SIG-M5 treated with dmso at 0.1 percent for 504 hours (cell line): ENCODE data around the gene MAPT.
"Not testable (repeated sequence)": the region's sequence is repeated elsewhere in the genome, so short reads cannot be mapped to it uniquely, and the experiment has no call there.

Source experiments
- DNase-seq: peaks from one replicate; lab custom pipeline; 2025; ENCODE audit not compliant: unreplicated experiment; lab: John Stamatoyannopoulos, UW

Gene MAPT

GRCh38 chr17:45896803-45897693, 2.7 kb downstream of the MAPT start:
- no peak for DNase-seq

GRCh38 chr17:45900136-45900535, 5.8 kb downstream of the MAPT start:
- no peak for DNase-seq

DNA sequence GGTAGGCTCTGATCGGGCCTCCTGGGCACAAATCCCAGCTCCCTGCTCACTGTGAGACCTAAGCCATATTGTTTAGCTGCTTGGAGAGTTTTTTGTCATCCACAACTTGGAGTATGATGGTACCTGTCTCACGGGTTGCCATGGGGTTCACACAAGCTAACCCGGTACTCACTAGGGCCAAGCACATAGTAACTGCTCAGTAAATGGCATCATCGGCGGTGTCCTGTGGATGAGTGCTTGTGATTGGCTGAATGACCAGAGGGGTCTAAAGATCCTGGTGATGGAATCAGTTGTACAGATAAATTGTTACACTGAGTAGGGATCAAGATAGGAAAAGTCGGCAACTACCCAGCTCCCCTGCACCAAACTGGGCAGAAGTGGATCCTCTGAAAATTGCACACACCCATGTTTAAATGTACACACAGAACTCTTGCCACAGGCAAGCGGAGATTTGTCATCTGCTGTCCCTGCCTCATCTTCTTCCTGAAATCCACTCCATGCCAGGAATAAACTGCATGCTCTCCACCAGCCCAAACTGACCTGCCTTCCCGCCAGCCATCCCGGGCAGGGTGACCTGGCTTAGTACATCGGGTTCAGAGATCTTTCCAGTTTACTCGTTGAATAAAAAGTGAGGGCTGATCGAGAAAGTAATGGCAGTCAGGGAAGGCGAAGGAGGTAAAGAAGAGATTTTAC, 6.5 kb downstream of the MAPT start:
- no peak for DNase-seq

- no peak for DNase-seq
These were observed 8.6 kb downstream of the MAPT start for GRCh38 chr17:45902892-45903346.

DNA sequence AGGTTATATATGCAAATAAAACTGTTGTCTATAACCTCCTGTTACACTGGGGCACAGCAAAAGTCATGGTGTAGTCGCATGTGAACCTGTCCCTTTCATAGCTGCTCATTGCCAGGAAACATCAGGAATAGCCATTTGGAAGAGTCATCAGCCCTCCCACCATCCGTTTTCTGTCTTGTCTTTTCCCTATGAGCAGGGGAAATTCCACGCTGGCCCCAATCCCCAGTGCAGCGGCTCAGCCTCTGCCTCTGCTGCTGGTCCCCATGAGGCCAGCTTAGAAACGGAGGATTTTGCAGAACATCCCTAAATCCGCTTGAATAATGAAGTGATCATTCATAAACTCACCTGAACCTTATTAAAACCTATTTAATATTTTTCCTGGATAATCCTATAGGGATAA, 10.5 kb downstream of the MAPT start:
- DNase-seq, result no peak

GRCh38 chr17:45905814-45906213, 11.5 kb downstream of the MAPT start:
- DNase-seq, result no peak

DNA sequence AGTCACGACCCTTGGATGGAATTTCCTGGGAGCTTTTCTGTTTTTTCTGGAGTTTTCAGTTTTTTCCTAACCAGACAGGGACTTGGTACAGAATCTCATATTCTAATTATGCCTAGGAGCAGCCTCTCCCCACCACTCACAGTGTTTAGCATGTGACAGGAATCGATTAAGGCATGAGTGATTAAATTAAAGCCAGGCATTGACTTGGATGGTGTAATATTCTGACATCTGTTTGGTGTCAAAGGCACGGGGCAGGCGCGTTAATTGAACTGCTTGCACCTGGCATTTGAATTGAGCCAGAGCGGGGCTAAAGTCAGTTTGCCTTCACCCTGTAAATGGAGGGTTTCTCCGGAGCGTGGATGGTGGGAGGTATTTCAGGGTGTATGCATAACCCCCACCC, 11.9 kb downstream of the MAPT start:
- no peak for DNase-seq

- DNase-seq, result no peak
These were observed 12.7 kb downstream of the MAPT start for GRCh38 chr17:45906927-45907622.

GRCh38 chr17:45907750-45908395, 13.5 kb downstream of the MAPT start:
- no peak for DNase-seq

DNA sequence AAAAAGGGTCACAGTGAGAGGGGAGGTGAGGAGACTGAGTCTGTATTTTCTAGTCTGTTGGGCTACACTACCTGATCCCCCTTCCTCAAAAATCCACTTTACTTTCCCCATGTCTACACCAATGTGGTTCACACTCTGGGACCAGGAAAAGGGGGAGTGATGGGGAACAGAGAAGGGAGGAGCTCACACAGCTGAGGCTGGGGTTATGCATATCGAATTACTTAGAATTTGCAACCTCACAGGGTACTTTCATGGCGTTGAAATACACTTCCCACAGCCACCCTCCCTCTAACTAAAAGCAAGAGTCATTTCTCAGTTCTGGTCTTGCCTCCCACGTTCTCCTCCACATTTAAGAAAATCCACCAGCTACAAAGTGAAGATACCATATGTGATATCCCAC, 14.1 kb downstream of the MAPT start:
- DNase-seq, result no peak

DNA sequence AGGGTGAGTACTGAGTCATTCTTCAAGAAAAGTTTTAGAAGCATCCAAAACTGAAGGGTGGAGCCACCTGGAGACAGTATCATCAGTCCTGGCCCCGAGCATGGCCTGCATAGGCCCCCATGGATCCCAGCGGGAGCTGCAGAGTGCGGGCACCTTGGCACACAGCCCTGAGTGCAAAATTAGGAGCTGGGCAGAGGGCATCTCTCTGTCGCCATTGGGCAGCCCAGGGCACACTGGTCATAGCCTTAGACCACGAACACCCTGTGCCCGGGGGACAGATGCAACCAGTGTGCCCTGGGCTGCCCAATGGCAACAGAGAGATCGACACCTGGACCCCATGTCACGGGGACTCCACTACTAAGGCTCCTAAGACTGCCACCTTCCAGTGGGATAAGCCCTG, 14.6 kb downstream of the MAPT start:
- no peak for DNase-seq

DNA sequence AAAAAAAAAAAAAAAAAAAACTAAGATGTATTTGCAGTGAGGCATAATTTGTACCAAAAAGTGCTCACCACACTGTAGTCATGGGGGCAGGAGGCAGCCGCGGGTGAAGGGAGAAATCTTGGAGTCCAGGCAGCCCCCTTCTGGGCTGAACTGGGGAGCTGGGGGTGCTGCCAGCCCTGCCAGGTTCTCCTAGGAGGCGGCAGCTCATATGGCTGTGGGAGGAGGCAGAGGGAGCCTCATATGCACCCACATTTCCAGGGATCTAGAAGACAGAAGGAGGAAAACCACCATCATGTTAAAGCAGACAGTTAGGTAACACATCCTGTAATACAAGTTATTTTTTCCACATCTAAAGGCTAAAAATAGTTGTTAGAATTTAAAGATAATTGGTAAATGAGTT, 16.3 kb downstream of the MAPT start:
- no peak for DNase-seq

DNA sequence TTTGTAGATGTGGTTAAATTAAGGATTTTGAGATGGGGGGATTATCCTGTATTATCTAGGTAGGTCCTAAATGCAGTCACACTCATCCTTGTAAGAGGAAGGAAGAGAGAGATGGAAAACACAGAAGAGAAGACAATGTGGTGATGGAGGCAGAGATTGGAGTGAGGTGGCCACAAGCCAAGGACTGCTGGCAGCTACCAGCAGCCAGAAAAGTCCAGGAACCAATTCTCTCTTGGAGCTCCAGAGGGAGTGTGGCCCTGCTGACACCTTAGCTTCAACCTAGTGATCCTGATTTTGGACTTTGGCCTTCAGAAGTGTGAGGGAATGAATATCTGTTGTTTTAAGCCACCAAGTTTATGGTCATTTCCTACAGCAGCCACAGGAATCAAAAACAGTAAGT, 18.0 kb downstream of the MAPT start:
- DNase-seq, result no peak

GRCh38 chr17:45913030-45913429, 18.7 kb downstream of the MAPT start:
- not testable (repeated sequence) for DNase-seq

- DNase-seq, result no peak
These were observed 19.8 kb downstream of the MAPT start for GRCh38 chr17:45914047-45914717.

GRCh38 chr17:45915263-45915662, 20.9 kb downstream of the MAPT start:
- no peak for DNase-seq

DNA sequence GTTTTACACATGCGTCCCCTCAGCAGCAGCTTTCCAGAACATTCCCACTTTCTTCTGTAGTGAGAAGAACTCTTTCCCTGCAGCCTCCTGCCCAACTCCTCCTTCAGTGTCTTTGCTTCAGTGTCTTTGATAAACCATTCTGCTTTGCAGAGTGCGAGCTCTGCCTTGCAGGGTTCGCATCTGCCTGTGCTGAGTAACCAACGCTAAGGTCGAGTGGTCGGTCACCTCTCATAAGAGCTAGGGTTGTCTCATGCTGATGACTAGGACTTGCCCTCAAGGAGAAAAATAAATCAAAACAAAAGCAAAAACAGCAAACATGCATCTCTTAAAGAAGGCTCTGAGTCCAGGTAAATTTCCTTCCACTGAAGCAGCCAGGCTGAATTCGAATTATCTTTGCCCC, 22.7 kb downstream of the MAPT start:
- DNase-seq, result no peak

- no peak for DNase-seq
These were observed 23.9 kb downstream of the MAPT start for GRCh38 chr17:45918241-45918745.

DNA sequence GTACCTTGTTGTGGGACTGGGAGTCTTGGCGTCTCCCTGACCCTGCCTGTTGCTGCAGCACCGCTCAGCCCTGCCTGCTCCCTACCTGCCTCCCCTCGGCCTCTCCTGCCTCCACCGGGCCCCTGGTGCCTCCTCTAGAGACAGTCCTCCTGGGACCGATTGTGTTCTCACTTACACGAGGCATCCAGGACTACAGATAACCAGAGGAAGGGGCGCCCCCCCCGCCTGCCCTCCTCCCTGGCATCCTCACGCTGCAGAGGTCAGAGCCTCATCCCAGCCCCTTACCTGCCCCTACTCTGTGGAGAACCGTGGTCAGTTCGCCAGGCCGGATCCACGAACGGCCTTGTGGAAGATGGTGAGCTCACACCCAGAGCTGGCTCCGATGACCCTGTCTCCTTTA, 24.8 kb downstream of the MAPT start:
- DNase-seq, result no peak

DNA sequence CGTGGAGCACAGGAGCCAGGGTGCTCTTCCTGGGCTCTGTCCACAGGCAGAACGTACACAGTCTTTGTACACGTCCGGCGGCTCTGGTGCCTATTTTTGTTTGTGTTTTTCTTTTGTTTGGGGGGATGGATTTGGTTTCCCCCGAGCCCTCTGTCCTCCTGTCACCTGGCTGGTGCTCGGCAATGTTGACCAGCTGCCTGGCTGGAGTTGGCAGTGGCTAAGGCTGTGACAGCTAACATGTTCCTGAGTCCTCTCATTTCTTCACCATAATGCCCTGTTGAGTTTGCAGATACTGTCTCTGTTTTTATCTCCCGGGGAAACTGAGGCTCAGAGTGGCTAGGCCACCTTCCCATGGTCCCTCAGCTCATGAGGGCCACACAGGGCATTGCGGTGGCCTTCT, 25.7 kb downstream of the MAPT start:
- no peak for DNase-seq
